Measurements from ENCODE around the gene CHST4.
"Not testable (repeated sequence)": the region's sequence is repeated elsewhere in the genome, so short reads cannot be mapped to it uniquely, and the experiment has no call there.

The CHST4 gene

GRCh38 chr16:71524566-71525553 is 1.4 kb upstream of the CHST4 start:
- no peak for DNase-seq (ENCODE audit: low read depth in 2 of 2)

DNA sequence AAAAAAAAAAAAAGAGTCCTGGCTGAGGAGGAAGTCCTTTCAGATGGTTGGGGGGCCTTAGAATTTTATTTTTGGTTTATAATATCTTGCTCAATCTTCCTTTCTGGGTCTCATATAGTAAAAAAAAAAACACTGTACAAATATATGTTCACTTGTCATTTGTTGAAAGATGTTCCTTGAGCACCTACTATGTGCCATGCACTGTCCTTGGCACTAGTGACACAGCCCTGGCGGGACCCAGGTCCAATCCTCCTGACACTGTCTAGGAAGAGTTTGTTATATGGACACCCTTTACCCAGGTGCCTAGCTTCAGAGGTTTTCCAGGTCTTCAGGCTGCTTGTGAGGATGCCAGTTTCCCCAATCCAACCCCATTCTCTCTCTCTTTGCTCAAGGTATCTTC is 2.0 kb downstream of the CHST4 start:
- no peak for DNase-seq (ENCODE audit: low read depth in 2 of 2)

GRCh38 chr16:71528863-71529262 is 2.6 kb downstream of the CHST4 start:
- no peak for DNase-seq (ENCODE audit: low read depth in 2 of 2)

DNA sequence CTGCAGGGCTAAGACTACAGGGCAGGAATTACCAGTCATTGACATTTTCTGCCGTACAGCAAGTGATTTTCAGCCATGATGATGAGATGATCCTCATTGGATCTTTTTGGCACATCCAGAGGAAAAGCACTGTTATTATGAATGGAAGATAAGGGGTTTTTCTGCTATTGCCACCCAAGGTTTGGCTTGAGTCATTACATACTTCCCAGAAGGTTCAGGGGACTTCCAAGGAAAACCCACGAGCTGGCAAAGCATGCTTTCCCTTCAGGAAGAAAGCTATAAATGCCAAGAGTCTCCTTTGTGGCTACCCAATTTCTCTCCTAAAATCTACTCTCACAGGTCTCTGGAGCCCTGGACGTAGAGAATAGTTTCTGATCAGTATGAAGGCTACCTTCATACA is 6.1 kb downstream of the CHST4 start:
- DNase-seq (ENCODE audit: low read depth in 2 of 2), result no peak

- no peak for DNase-seq (ENCODE audit: low read depth in 2 of 2)
Observed at GRCh38 chr16:71536752-71537499, 10.7 kb downstream of the CHST4 start.

GRCh38 chr16:71537643-71538042 is 11.4 kb downstream of the CHST4 start:
- no peak for DNase-seq (ENCODE audit: low read depth in 2 of 2)

- peak; percentile 8 to 13 for DNase-seq (ENCODE audit: low read depth in 2 of 2)
Observed at GRCh38 chr16:71542377-71542776, 16.2 kb downstream of the CHST4 start.

DNA sequence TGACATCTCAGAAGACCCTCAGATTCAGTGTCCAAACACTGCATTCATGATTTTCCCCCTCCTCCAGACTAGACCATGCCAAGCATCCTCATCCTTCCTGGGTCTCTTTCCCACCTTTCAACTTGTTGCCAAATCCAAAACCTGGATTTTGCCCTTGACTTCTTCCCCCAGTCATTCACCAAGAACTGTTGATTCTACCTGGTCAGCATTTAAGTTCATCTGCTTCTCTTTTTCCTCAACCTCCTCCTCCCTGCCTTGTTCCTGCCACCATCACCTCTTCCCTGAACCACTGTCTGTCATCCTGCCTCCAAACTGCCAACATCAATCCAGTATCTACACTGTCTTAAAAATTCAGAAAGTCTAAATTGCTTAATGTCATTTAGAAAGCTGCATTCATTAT is 20.9 kb downstream of the CHST4 start:
- no peak for DNase-seq (ENCODE audit: low read depth in 2 of 2)

DNA sequence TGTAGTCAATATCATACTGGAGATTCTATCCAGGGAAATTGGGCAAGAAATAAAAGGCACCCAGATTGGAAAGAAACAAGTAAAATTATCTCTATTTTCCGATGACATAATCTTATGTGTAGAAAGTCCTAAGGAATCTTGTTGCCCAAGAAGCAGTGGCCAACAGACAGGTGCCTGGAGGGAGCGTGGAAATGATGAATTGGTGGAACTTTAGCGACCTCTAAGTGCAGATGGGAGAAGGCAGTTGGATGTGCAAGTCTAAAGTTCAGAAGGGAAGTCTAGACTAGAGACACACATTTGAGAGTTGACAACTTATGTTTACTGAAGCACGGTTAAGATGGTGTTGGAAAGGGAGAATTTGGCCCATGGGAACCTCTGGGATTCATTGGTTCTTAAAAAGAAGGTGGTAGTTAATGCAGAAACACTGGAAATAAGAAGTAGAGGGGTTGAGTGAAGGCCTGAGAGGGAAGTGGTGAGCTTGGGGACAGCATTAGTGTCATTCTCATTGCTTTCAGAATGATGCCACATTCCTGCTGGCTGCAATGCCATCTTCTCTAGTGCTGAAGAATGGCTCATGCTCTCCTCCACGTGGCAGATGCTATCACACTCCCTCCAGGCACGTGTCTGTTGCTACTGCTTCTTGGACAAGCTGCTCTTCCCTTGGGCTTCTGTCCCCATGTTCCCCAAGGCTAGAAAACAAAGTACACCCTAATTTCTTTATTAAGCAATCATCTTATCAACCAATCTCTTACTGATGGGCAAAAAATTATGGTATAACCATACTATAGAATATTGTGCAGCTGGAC is 26.7 kb downstream of the CHST4 start:
- DNase-seq (ENCODE audit: low read depth in 2 of 2), result no peak

DNA sequence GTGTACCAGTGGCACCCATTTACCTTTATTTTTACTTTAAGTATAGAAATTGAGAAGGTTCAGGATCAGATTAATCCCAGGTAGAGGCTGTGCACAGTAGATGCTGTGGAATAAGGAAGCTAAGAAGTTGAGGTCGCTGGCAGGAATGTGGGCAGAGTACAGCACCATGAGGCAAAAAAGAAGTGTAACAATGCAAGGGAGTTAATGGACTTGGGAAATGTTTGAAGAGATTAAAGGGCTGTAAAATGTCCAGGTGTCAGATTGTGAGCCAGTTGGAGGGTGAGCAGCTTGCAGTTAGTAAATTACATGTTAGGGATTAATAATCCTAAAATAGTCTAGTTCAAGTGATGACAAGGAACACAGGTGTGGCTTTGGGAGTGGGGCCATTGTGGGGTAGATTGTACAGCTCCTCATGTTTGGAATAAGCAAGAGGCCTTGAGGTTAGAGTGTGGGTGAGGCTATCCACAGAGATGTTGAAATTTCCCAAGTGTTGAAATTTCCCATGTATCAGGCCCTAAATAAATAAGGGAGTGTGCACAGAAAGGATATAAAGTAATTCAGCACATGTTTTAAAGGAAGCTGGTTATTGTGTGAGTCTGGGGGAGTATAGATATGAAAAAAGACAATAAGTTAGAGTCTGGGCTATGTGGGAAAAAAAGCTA is 29.1 kb downstream of the CHST4 start:
- DNase-seq (ENCODE audit: low read depth in 2 of 2), result no peak

- no peak for DNase-seq (ENCODE audit: low read depth in 2 of 2)
Observed at GRCh38 chr16:71557299-71557698, 31.1 kb downstream of the CHST4 start.

GRCh38 chr16:71557954-71558582 is 31.8 kb downstream of the CHST4 start:
- no peak for DNase-seq (ENCODE audit: low read depth in 2 of 2)

GRCh38 chr16:71559855-71560254 is 33.6 kb downstream of the CHST4 start:
- no peak for DNase-seq (ENCODE audit: low read depth in 2 of 2)

GRCh38 chr16:71561886-71562285 is 35.7 kb downstream of the CHST4 start:
- not testable (repeated sequence) for DNase-seq (ENCODE audit: low read depth in 2 of 2)

- DNase-seq (ENCODE audit: low read depth in 2 of 2), result no peak
Observed at GRCh38 chr16:71562552-71562951, 36.3 kb downstream of the CHST4 start.

GRCh38 chr16:71564335-71564967 is 38.2 kb downstream of the CHST4 start:
- DNase-seq (ENCODE audit: low read depth in 2 of 2), result no peak

DNA sequence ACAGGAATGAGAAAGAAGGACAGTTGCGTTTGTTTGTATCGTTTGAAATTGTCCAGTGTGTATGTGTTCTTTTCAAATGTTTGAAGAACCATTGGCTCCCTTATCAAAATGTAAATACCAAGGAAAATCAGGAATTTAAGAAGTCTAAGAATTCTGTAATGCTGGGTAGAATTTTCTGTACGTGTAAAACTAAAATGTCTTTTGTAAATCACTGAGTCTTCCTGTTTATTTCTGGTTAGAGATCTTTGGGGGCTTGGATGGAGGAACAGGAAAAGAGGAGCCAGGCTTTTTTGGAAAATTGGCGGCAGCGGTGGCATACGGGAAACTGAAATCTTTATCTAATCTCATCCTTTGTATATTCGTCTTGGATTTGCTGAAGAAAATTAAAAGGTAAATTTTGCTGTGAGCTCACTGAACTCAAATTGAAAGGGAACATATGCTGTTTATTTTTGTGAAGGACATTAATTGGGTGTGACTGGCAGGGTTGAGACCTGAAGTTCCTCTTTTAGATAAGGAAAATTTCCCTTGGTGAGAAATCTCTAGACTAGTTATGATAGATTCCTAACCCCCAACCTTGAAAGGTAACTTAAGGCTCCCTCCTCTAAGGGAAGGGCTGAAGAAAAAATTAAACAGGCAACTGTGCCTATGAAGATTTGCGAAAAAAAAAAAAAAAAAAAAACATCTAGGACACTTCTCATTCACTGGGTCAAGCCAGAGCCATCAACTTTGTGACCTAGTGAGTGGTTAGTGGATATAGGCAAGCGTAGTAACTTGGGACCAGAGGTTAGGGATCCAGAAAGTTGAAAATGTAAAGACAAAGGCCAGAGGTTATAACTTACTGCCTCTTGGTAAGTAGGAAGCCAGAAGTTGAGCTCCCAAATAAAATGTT is 39.8 kb downstream of the CHST4 start:
- no peak for DNase-seq (ENCODE audit: low read depth in 2 of 2)

GRCh38 chr16:71567931-71568330 is 41.7 kb downstream of the CHST4 start:
- DNase-seq (ENCODE audit: low read depth in 2 of 2), result no peak

DNA sequence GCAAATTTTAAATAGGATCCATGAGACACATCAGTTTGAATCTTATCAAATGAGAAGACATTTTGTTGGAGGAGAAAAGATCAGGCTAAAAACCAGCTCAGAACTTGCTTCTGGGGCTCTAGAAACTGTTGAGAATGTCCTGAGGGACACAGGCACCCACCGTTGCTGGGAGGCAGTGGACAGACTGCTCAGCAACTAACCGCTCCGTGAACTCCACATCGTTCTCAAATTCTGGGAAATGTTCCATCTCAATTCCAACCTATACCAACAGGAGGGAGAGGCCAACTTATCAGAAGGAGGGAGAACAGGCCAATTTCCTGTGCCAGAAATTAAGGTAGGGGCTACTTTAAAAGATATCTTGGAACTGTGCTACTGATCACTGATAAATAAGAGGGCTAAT is 42.3 kb downstream of the CHST4 start:
- no peak for DNase-seq (ENCODE audit: low read depth in 2 of 2)

All from stimulated activated CD8-positive, alpha-beta memory T cell treated with anti-CD3 and anti-CD28 coated beads, Interleukin-15, amount 100 ng/mL, for 4 hours (primary cell).